GM18511 (cell line): ENCODE measurements around the gene ASPG.

Experiments
- ATAC-seq: cut with Tn5 transposase; IDR thresholded peaks from one replicate; pipeline ENCODE4 v1.9.1; 2021; ENCODE audit warnings: mild to moderate bottlenecking, moderate library complexity; ENCODE audit not compliant: unreplicated experiment

Gene ASPG

GRCh38 chr14:104075530-104076151 is 9.9 kb upstream of the ASPG start:
- no peak for ATAC-seq

- no peak for ATAC-seq
Measured at GRCh38 chr14:104076743-104077142, 8.8 kb upstream of the ASPG start.

- ATAC-seq: peak; percentile 70
Measured at GRCh38 chr14:104078031-104078455, 7.5 kb upstream of the ASPG start.

- no peak for ATAC-seq
Measured at GRCh38 chr14:104080376-104081260, 4.9 kb upstream of the ASPG start.

- ATAC-seq: no peak
Measured at GRCh38 chr14:104081261-104081835, 4.2 kb upstream of the ASPG start.

GRCh38 chr14:104081951-104082464 is 3.5 kb upstream of the ASPG start:
- no peak for ATAC-seq

- no peak for ATAC-seq
Measured at GRCh38 chr14:104082807-104083206, 2.7 kb upstream of the ASPG start.

- no peak for ATAC-seq
Measured at GRCh38 chr14:104084251-104085002, 1.1 kb upstream of the ASPG start.

- ATAC-seq: no peak
Measured at GRCh38 chr14:104085889-104086201, 345 bp downstream of the ASPG start.

GRCh38 chr14:104086210-104086660 is 735 bp downstream of the ASPG start:
- no peak for ATAC-seq

- no peak for ATAC-seq
Measured at GRCh38 chr14:104086661-104087461, 1.4 kb downstream of the ASPG start.

- no peak for ATAC-seq
Measured at GRCh38 chr14:104087505-104087904, 2.0 kb downstream of the ASPG start.

GRCh38 chr14:104087981-104088850 is 2.7 kb downstream of the ASPG start:
- no peak for ATAC-seq

- ATAC-seq: no peak
Measured at GRCh38 chr14:104090071-104090748, 4.7 kb downstream of the ASPG start.

GRCh38 chr14:104091061-104091926 is 5.8 kb downstream of the ASPG start:
- ATAC-seq: no peak

- no peak for ATAC-seq
Measured at GRCh38 chr14:104091927-104092771, 6.6 kb downstream of the ASPG start.

GRCh38 chr14:104092931-104093365 is 7.4 kb downstream of the ASPG start:
- ATAC-seq: no peak
